ENCODE results near the gene KSR2.

- no peak for TF ChIP-seq YY1 (IDR thresholded peaks at IDR 0.05; ENCODE audit: insufficient read depth, insufficient read length)
- no peak for TF ChIP-seq ZNF274 (IDR thresholded peaks at IDR 0.05; ENCODE audit: low read depth, low read length)
These were observed 244.2 kb downstream of the KSR2 start for GRCh38 chr12:117724543-117724942.
